HG02970 (cell line): ENCODE measurements around the gene CNGA3.
A peak's percentile ranks its signal among the peaks of the same experiment; 100 is the strongest.
"Not testable (repeated sequence)": the region's sequence is repeated elsewhere in the genome, so short reads cannot be mapped to it uniquely, and the experiment has no call there.

Source experiments
- ATAC-seq: cut with Tn5 transposase; IDR thresholded peaks from one replicate; pipeline ENCODE4 v1.9.1; 2021; ENCODE audit warnings: mild to moderate bottlenecking, moderate library complexity, moderate number of reproducible peaks; ENCODE audit not compliant: unreplicated experiment, low FRiP score

Gene CNGA3

DNA sequence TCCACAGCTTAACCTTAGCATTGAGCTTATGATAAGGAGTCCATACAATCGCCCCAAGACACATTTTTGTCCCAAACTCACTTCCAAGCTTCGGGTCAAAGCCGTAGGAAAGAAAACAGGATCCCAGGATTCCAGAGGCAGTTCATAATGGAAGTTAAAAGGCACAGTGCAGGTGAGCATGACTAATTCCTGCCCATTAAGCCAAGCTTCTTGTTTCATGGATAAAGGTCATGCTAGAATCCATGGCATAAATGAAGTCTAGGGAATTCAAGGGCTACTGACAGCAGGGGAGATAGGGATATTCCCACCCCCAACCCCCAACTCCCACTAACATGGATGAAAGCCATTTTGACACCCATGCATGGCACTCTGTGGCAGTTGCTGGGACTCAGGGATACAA lies 88.2 kb downstream of the CNGA3 start:
- ATAC-seq: no peak

DNA sequence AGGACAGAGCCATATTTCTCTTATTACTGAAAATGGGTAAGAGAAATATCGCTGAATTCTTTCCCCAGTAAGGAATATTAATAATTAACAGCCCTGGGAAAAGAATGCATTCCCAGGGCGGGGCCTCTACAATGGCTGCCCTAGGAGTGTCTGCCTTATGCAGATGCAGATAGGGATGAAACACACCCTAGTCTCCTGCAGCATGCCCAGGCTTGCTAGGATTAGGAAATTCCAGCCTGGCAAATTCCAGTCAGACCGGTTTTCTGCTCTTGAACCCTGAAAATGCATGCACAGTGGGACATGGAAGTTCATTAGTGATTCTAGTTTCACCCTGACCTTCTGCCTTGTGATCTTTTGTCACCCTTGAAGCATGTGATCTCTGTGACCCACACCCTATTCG lies 89.4 kb downstream of the CNGA3 start:
- ATAC-seq: not testable (repeated sequence)

DNA sequence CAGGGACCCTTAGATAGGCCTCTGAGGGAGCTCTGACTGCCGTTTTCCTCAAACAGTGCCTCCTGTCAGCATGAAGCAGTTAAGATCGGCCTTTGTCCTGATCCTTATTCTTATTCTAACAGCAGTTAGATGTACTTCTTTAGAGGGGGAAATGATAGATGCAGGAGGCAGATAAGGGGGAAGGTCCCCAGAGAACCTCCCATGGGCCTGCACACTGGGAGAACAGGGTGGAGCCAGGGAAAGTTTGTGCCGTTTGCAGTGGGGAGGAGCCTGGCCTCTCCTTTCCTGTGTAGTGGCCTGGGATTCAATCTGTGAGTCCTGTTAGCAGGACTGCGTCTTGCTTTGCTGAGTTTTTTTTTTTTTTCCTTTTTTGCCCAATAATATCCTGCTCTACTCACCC lies 90.5 kb downstream of the CNGA3 start:
- no peak for ATAC-seq

DNA sequence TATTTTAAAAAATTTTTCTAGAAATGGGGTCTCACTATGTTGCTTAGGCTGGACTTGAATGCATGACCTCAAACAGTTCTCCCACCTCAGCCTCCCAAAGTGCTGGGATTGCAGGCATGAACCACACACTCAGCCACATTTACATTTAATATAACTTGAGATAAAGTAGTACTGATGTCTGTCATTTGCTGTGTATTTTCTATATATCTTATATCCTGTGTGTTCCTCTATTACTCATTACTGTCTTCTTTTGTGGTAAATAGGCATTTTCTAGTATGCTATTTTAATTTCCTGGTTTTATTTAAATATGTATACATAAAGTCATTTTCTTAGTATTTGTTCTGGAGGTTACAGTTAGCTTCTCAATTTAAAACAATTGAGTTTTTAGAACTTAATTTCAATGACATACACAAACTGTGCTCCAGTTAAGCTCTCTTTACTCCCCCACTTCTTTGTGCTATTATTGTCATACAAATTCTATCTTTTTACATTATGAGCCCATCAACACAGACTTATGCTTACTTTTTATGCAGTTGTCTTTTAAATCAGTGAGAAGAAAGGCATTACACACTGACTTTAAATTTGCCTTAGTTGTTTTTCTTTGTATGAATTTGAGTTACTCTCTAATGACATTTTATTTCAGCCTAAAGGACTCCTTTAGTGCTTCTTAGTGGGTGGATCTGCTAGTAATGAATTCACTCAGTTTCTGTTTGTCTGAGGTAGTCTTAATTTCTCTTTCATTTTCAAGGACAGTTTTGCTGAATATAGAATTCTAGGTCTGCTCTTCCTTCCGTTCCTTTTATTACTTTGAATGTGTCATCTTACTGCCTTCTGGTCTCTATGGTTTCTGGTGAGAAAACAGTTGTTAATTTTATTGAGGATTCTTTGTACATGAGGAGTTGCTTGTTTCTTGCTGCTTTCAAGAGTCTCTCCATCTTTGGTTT lies 92.2 kb downstream of the CNGA3 start:
- peak; percentile 64 for ATAC-seq

DNA sequence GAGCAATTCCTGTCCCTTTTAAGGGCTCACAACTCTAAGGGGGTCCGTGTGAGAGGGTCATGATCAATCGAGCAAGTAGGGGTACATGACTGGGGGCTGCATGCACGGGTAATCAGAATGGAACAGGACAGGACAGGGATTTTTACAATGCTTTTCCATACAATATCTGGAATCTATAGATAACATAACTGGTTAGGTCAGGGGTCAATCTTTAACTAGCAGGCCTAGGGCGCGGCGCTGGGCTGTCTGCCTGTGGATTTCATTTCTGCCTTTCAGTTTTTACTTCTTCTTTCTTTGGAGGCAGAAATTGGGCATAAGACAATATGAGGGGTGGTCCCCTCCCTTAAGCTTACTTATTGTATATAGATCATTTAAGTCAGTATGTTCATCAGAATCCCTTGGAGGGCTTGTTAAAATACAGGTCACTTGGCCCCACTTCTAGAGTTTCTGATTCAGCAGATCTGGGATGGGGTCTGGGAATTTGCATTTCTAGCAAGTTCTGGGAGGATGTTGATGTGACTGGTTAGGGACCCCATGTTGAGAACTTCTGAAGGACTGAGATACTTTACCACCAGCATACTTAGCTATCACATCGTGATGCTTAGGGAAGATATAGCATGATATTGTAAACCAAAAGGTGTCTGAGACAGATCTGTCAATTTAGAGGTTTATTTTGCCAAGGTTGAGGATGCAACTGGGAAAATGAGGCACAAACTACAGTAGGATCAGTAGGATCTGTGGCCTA lies 95.6 kb downstream of the CNGA3 start:
- ATAC-seq: no peak

DNA sequence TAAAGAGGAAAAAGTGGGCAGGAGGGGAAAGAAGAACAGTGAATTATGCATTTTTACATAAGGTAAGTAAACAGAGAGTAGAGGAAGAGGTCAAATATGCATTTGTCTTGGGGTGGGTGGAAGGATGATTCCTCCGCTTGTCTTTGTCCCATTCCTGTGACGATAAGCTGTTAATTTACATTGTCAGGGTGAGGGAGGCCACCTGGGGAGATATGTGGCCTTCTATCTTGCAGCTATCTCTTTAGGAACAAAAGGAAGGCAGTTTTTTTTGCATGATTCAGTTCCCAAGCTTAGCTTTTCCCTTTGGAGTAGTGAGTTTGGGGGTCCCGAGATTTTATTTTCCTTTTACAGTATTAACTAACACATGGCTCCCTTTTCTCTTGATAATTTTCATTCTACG lies 96.2 kb downstream of the CNGA3 start:
- no peak for ATAC-seq

DNA sequence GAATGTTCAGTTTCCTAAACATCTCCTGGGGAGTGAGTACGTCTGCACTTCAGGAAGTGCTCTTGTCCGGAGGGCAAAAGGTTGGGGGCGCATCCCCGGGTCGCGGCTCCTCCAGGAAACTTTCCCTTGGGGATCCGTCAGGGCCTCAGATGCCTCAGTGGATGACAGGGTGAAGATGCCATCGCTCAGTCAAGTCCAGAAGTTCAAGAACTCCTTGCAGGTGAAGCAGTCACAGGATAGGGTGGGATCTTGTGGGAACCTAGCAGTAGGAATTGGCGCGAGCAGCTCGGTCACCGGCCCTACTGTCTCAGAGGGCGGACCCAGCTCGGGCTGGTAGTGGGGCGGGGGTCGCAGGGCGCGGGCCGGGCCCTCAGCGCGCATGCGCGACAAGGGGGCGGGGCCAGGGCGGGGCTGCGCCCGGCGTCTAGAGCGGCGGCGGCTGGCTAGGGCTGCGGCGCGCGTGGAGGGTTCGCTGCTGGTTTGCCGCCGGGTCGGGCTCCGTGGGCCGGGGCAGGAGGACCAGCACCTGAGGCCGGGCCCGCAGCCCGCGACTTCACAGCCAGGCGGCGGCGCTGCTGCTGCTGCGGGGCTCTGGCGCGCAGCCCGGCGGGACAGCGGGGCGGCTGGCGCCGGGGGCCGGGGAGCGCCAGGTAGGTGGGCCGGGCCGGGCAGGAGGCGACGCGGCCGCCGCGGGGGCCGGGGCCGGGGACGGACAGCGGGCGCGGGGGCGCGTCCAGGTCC lies 98.3 kb downstream of the CNGA3 start, which contains the start of gene INPP4A:
Gene INPP4A, plus strand, starts transcription at position 423 of the 741 bp plus-strand sequence. CDS start 75,191 bp downstream, outside the sequence.
- peak; percentile 82 for ATAC-seq

DNA sequence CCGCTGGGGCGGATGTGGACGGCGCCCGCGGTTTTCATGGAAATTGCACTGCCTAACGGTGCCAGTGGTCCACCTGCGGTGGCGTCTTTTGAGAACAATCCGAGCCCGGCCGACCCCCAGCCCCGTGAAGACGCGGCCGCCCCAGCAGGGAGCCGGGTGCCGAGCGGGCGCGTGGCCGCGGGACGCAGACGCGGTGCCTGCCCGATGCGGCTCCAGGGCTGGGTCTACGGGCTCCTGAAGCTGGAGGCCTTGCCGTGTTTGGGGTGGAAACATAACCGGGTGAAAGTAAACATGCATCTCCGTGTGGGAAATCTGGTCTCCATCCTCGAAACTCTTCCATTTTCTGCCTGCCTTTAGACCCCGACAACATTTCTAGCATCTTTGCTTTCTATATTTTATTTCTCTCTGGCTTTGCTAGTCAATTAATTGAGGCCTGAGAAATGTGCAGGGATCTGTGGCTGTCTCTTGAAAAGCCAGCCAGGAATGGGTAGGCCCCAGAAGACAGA lies 99.0 kb downstream of the CNGA3 start:
- peak; percentile 32 for ATAC-seq

DNA sequence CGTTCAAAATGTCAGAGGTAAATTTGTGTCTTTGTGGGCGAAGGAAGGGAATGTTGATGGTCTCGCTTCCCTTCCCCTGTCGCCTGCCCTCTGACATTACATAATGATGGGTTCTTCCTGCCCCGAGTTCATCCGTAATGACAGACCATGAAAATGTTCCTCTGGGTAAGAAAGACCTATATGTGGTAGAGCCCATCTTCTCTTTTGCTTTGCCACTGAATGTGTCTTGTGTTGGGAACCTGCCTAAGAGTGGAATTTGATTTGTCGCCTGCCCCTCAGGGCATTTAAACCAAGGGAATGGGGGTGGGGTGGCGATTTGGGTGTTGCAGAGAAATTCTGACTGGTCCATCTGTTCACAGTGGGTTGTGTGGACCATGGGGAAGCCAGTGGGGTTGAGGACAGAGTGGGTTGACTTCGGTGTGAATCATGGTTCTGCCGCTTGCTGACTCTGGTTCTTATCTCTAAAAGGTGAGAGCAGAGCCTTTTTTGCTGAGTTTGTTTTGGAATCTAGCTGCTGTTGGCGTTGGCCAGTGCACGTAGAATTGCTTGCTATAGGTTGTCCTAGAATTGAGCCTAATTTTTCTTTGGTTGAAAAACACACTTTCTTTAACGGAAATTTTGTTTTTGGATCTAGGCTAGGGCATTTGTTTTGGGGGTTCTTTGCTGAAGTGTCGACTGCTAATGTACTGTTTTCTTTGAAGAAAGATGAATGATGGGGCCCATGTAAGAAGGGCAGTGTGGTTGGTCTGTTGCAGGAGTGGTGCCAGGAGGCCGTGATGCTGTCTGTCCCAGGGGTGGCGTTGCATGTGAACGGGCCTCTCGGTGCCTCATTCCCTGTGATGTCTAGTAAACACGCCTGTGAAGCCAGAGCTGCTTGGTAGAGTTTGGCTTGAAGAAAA lies 99.7 kb downstream of the CNGA3 start:
- no peak for ATAC-seq

DNA sequence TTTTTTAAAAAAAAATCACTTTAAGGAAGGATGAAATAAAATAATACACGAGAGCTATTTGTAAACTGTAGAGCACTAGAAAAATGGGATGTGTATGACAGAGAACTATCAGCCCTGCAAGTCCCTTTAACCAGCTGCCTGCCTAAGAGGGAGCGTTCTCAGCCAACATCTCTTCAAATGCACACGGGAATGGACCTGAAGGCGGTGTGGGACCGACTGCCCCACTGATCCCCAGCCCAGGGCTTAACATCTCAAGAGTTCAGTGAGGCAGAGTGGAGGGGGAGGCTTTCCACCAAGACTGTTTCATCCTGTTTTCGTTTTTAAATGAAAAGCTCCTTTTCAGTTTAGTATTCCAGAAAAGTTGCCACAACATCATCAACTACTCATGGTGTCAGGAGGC lies 100.6 kb downstream of the CNGA3 start:
- ATAC-seq: no peak
